ENCODE measurements around the gene LRRTM4.

- TF ChIP-seq CTCF (conservative IDR thresholded peaks at IDR 0.05; ENCODE audit: low read depth, low read length) (no peak), EZH2 (IDR thresholded peaks at IDR 0.05; ENCODE audit: borderline replicate concordance, low read depth, low read length, poor library complexity, severe bottlenecking) (no peak)
Observed at GRCh38 chr2:77105008-77105407, 417.2 kb downstream of the LRRTM4 start.

Data from A673 (cell line).